HCT116 (cell line): ENCODE measurements around the gene FOXO3. TPM values are rescaled to one million over a fixed set of nuclear protein-coding genes. Genes with fewer than 3 reads are reported as not detected.

Experiments used
- ATAC-seq: fragments of 200-7000 bp; cut with Tn5 transposase; 2 replicates; pipeline ENCODE4 v1.9.1; 2020; ENCODE audit warnings: mild to moderate bottlenecking, moderate library complexity
- Bru-seq: library from RNA; stranded (reverse); fragments of 400-500 nt; gene quantifications from one replicate; lab custom pipeline; 2021; lab: Mats Ljungman, UMichigan
- BruChase-seq, 2 experiments: library from RNA; stranded (reverse); fragments of 400-500 nt; gene quantifications; one replicate each; lab custom pipeline; 2021; lab: Mats Ljungman, UMichigan
- BruUV-seq: library from RNA; stranded (reverse); fragments of 400-500 nt; replicated peaks from 2 replicates; lab custom pipeline; 2021; lab: Mats Ljungman, UMichigan
- CTCF ChIA-PET: fragments of 300-600 bp; sonication (Branson Sonifier 250); formaldehyde crosslinking; loops from one replicate; lab custom pipeline; 2021; ENCODE audit warnings: antibody characterized with exemption; lab: Charles Lee
- POLR2A ChIA-PET: fragments of 300-600, 350-600 bp; sonication (Branson Sonifier 250); formaldehyde crosslinking; loops from one replicate; lab custom pipeline; 2021; ENCODE audit warnings: antibody characterized with exemption; lab: Charles Lee
- RAD21 ChIA-PET, 2 experiments: fragments of 300-600 bp; sonication (Branson Sonifier 250); formaldehyde crosslinking; loops; one replicate each; lab custom pipeline; 2023; ENCODE audit warnings: low total read pairs in 2 of 2; ENCODE audit not compliant: uncharacterized antibody in 2 of 2, unreplicated experiment in 2 of 2, low non-redundant PET in 1 of 2; lab: Charles Lee
- DNase-seq: peaks from one replicate; pipeline ENCODE4 v3.0.0-alpha.2; 2010; ENCODE audit warnings: low read depth, low spot score
- H2AFZ ChIP-seq: fragments of 200-600 bp; shearing (Covaris generic), sonication (generic); 2 replicates; pipeline ENCODE4 v1.6.1; 2017; ENCODE audit warnings: low read depth, mixed run types, mixed read lengths, antibody characterized with exemption, low read length; ENCODE audit not compliant: poor library complexity, severe bottlenecking
- H3K27ac ChIP-seq: 2 replicates; pipeline ENCODE4 v1.5.1; 2012; ENCODE audit warnings: low read depth, low read length
- H3K27me3 ChIP-seq: fragments of 200-600 bp; sonication (generic); 2 replicates; pipeline ENCODE4 v1.6.1; 2016; ENCODE audit warnings: mixed run types, low read length, mixed read lengths; ENCODE audit not compliant: insufficient read depth
- H3K36me3 ChIP-seq, 2 experiments: fragments of 200-500 bp in 1 of 2; fragments of 200-600 bp in 1 of 2; sonication (Bioruptor generic) in 1 of 2; sonication (generic) in 1 of 2; 2 replicates each; pipeline versions ENCODE4 v1.5.1 to v1.6.1; 2014 to 2016; ENCODE audit warnings: low read length in 2 of 2, inconsistent platforms in 1 of 2, mixed read lengths in 1 of 2, mixed run types in 1 of 2; ENCODE audit not compliant: insufficient read depth in 2 of 2, control insufficient read depth in 1 of 2
- H3K4me1 ChIP-seq, 2 experiments: fragments of 200-600 bp in 1 of 2; sonication (generic) in 1 of 2; 2 replicates each; pipeline versions ENCODE4 v1.5.1 to v1.6.1; 2012 to 2017; ENCODE audit warnings: low read length in 2 of 2, inconsistent platforms in 1 of 2, mild to moderate bottlenecking in 1 of 2, mixed read lengths in 1 of 2, mixed run types in 1 of 2, moderate library complexity in 1 of 2; ENCODE audit not compliant: insufficient read depth in 2 of 2, control insufficient read depth in 1 of 2
- H3K4me2 ChIP-seq: fragments of 200-600 bp; sonication (generic); 2 replicates; pipeline ENCODE4 v1.6.1; 2017; ENCODE audit warnings: mixed run types, low read length, mixed read lengths
- H3K4me3 ChIP-seq, 2 experiments: fragments of 200-600 bp in 1 of 2; sonication (generic) in 1 of 2; replicated peaks in 1 of 2; 2 replicates each; pipeline ENCODE4 v1.5.1; 2011 to 2016; ENCODE audit warnings: low read length in 2 of 2, control low read depth in 1 of 2, low read depth in 1 of 2, mild to moderate bottlenecking in 1 of 2, mixed read lengths in 1 of 2, mixed run types in 1 of 2
- H3K79me2 ChIP-seq: fragments of 200-600 bp; sonication (generic); 2 replicates; pipeline ENCODE4 v1.6.1; 2017; ENCODE audit warnings: mild to moderate bottlenecking, mixed run types, low read length, moderate library complexity, mixed read lengths; ENCODE audit not compliant: insufficient read depth
- H3K9ac ChIP-seq: fragments of 200-600 bp; sonication (generic); 2 replicates; pipeline ENCODE4 v1.6.1; 2016; ENCODE audit warnings: low read length, mixed read lengths
- H3K9me2 ChIP-seq: fragments of 200-600 bp; sonication (generic), shearing (Covaris generic); 2 replicates; pipeline ENCODE4 v1.6.1; 2017; ENCODE audit warnings: mixed run types, mild to moderate bottlenecking, moderate library complexity; ENCODE audit not compliant: insufficient read depth
- H3K9me3 ChIP-seq, 2 experiments: fragments of 200-500 bp in 1 of 2; fragments of 200-600 bp in 1 of 2; sonication (Bioruptor generic) in 1 of 2; sonication (generic) in 1 of 2; 2 replicates each; pipeline ENCODE4 v1.6.1; 2014 to 2017; ENCODE audit warnings: low read length in 2 of 2, mixed read lengths in 2 of 2, inconsistent platforms in 1 of 2, low read depth in 1 of 2, mild to moderate bottlenecking in 1 of 2, mixed run types in 1 of 2, moderate library complexity in 1 of 2; ENCODE audit not compliant: control insufficient read depth in 1 of 2, insufficient read depth in 1 of 2
- H4K20me1 ChIP-seq: fragments of 200-600 bp; sonication (generic), shearing (Covaris generic); 2 replicates; pipeline ENCODE4 v1.6.1; 2017; ENCODE audit warnings: mixed run types, mild to moderate bottlenecking, moderate library complexity; ENCODE audit not compliant: insufficient read depth
- CBX3 ChIP-seq: IDR thresholded peaks from 2 replicates; pipeline ENCODE4 v1.6.1; 2012; ENCODE audit warnings: low read depth
- EGR1 ChIP-seq: IDR thresholded peaks from 2 replicates; pipeline ENCODE4 v1.6.1; 2012; ENCODE audit warnings: low read depth
- FOSL1 ChIP-seq: IDR thresholded peaks from 2 replicates; pipeline ENCODE4 v1.6.1; 2012; ENCODE audit warnings: low read depth
- JUND ChIP-seq: IDR thresholded peaks from 2 replicates; pipeline ENCODE4 v1.6.1; 2012
- POLR2A ChIP-seq: IDR thresholded peaks from 2 replicates; pipeline ENCODE4 v1.7.0; 2011; ENCODE audit warnings: borderline replicate concordance; ENCODE audit not compliant: insufficient read depth, insufficient read length; ENCODE audit errors: extremely low read depth
- POLR2AphosphoS5 ChIP-seq: IDR thresholded peaks from 2 replicates; pipeline ENCODE4 v1.6.1; 2011; ENCODE audit warnings: mild to moderate bottlenecking, low read depth, low read length, moderate library complexity
- REST ChIP-seq: IDR thresholded peaks from 2 replicates; pipeline ENCODE4 v1.6.1; 2012; ENCODE audit warnings: low read depth
- SP1 ChIP-seq: IDR thresholded peaks from 2 replicates; pipeline ENCODE4 v1.6.1; 2012; ENCODE audit warnings: low read depth
- SRF ChIP-seq: IDR thresholded peaks from 2 replicates; pipeline ENCODE4 v1.6.1; 2012; ENCODE audit warnings: low read depth
- TCF7L2 ChIP-seq: IDR thresholded peaks from 2 replicates; pipeline ENCODE4 v1.7.0; 2011; ENCODE audit warnings: borderline replicate concordance, inconsistent platforms; ENCODE audit not compliant: insufficient read depth, insufficient read length; ENCODE audit errors: extremely low read depth
- ZNF274 ChIP-seq: fragments of 200-500 bp; sonication (Bioruptor generic); IDR thresholded peaks from 2 replicates; pipeline ENCODE4 v1.6.1; 2014; ENCODE audit warnings: mild to moderate bottlenecking, low read depth, low read length, inconsistent platforms
- intact Hi-C: fragments of 100-400 bp; cut with micrococcal nuclease; formaldehyde crosslinking; loops from 2 replicates; pipeline ENCODE4 v1.10.0; 2022
- long read RNA-seq: library from polyadenylated mRNA; unstranded; transcript quantifications from one replicate; pipeline ENCODE4 v2.0.0, GENCODE V29; 2021; ENCODE audit not compliant: unreplicated experiment
- polyA plus RNA-seq: library from polyadenylated mRNA; unstranded; fragments of >200 nt; gene quantifications from 2 replicates; pipeline ENCODE4 v1.2.1, GENCODE V29; 2012; ENCODE audit warnings: missing spikeins
- total RNA-seq: library from RNA; stranded (reverse); gene quantifications from one replicate; pipeline ENCODE4 v1.2.1, GENCODE V29; 2021; ENCODE audit not compliant: unreplicated experiment
- TF ChIP-seq, protein P1 (sequence below): IDR thresholded peaks from 2 replicates; pipeline ENCODE4 v1.6.1; 2012

FOXO3 gene
- total RNA-seq (40.0 TPM), Bru-seq, nascent RNA (percentile 95 among the genes with signal in this experiment), BruChase-seq, experiment 1, labeled RNA remaining after a 6-hour chase (percentile 77 among the genes with signal in this experiment), BruChase-seq, experiment 2, labeled RNA remaining after a 2-hour chase (percentile 87 among the genes with signal in this experiment)
- 20.9 and 25.9 TPM in 2 replicates for polyA plus RNA-seq
- long read RNA-seq, full-length matches to known transcripts: 89 of 170 reads
- long read RNA-seq, partial matches to known transcripts: 51 of 170 reads
- long read RNA-seq, other reads (novel, unspliced or antisense): 30 of 170 reads

DNA sequence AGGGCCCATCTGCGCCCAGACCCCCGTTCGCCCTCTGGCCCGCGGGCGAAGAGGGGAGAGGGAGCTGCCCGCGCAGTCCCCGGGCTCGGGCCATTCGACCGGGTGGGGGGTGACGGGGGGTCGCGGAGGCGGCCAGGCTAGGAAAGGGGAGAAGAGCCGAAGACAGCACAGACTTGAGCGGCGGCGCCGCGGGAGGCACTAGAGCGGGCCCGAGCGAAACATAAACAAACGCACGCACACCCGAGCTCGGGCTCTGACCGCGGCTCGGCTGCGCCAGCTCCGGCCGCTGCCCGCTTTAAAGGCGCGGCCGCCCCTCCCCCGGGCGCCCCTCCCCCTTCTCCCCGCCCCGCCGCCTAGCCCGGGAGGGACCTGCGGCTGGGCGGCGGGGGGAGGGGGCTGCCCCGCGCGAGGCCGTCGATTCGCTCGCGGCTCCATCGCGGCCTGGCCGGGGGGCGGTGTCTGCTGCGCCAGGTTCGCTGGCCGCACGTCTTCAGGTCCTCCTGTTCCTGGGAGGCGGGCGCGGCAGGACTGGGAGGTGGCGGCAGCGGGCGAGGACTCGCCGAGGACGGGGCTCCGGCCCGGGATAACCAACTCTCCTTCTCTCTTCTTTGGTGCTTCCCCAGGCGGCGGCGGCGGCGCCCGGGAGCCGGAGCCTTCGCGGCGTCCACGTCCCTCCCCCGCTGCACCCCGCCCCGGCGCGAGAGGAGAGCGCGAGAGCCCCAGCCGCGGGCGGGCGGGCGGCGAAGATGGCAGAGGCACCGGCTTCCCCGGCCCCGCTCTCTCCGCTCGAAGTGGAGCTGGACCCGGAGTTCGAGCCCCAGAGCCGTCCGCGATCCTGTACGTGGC is at the start of gene FOXO3:
FOXO3 (plus strand) TSS at position 455 of the 846 bp plus-strand sequence; CDS start at position 747, 292 bp downstream.
- Histone ChIP-seq H3K27me3 (no peaks in the 10 kb centered on the region), H3K4me2 (peak within 1 kb of the TSS; percentile 92), H4K20me1 (peaks cover 4% of the 10 kb centered on the region; the same call in 1 of the 2 replicates), H2AFZ (no peak within 1 kb of the TSS), H3K4me1 (peaks cover 43 to 56% of the 10 kb centered on the region in 2 experiments), H3K9me2 (no peaks in the 10 kb centered on the region), H3K4me3 (peak within 1 kb of the TSS; percentile 86), H3K27ac (peak within 1 kb of the TSS; percentile 84), H3K36me3 (no peaks in the 10 kb centered on the region), H3K9me3 (no peaks in the 10 kb centered on the region), H3K79me2 (peaks cover 42% of the 10 kb centered on the region), H3K9ac (peak within 1 kb of the TSS; percentile 77)
- ChIA-PET CTCF (interaction anchor here (1.5 kb wide), 1 partner anchor 334 kb away, joined by 3 read pairs; no protein-coding TSS in a partner anchor), RAD21 (interaction anchor here in 1 of 2 experiments (0.6 kb wide), 1 partner anchor 28 kb away, joined by 4 read pairs; no protein-coding TSS in a partner anchor), POLR2A (interaction anchor here (0.8 to 1.6 kb wide), 8 partner anchors 59 to 534 kb away, joined by 3 to 5 read pairs (median 4); partner anchors contain the start of genes ARMC2, CEP57L1 and SESN1)
- intact Hi-C loops: loop anchor here (5.0 kb wide), 2 partner anchors 112 to 822 kb away; partner anchors contain the start of gene CD164
- DNase-seq (peak; percentile 76), ATAC-seq (peak; percentile 56)
- no peak for TF ChIP-seq FOSL1
- TF ChIP-seq JUND: no peak
- TF ChIP-seq EGR1: no peak
- TF ChIP-seq SRF: no peak
- no peak for TF ChIP-seq REST
- TF ChIP-seq POLR2A: peak; percentile 70
- TF ChIP-seq TCF7L2: peak; percentile 15
- peak; percentile 97 for TF ChIP-seq POLR2AphosphoS5
- no peak for TF ChIP-seq ZNF274
- no peak for TF ChIP-seq CBX3
- TF ChIP-seq, protein P1, sequence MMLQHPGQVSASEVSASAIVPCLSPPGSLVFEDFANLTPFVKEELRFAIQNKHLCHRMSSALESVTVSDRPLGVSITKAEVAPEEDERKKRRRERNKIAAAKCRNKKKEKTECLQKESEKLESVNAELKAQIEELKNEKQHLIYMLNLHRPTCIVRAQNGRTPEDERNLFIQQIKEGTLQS: no peak
- TF ChIP-seq SP1: no peak
- BruUV-seq: no TSS peak
